ENCODE data around the gene AUTS2.

- TF ChIP-seq CTCF (IDR thresholded peaks at IDR 0.05 in 8 of 11, conservative IDR thresholded peaks at IDR 0.05 in 3 of 11): no peak
- TF ChIP-seq POLR2A (IDR thresholded peaks at IDR 0.05): no peak
Observed at GRCh38 chr7:70678621-70679251, 1080.5 kb downstream of the AUTS2 start.

Measured in spleen (tissue), 7 donors.